ENCODE measurements around the gene NTSR1.

NTSR1 gene

GRCh38 chr20:62695448-62696414 is 12.9 kb upstream of the NTSR1 start:
- DNase-seq, result no peak

GRCh38 chr20:62696434-62696957 is 12.1 kb upstream of the NTSR1 start:
- no peak for DNase-seq

GRCh38 chr20:62696989-62697388 is 11.6 kb upstream of the NTSR1 start:
- DNase-seq, result no peak

- no peak for DNase-seq
These were observed 11.1 kb upstream of the NTSR1 start for GRCh38 chr20:62697468-62697912.

GRCh38 chr20:62698231-62698630 is 10.4 kb upstream of the NTSR1 start:
- DNase-seq, result no peak

GRCh38 chr20:62699296-62699695 is 9.3 kb upstream of the NTSR1 start:
- DNase-seq, result no peak

GRCh38 chr20:62699741-62700140 is 8.9 kb upstream of the NTSR1 start:
- no peak for DNase-seq

GRCh38 chr20:62700261-62700930 is 8.2 kb upstream of the NTSR1 start:
- DNase-seq, result no peak

- no peak for DNase-seq
These were observed 7.2 kb upstream of the NTSR1 start for GRCh38 chr20:62701161-62702012.

GRCh38 chr20:62702013-62702300 is 6.7 kb upstream of the NTSR1 start:
- DNase-seq, result no peak

- DNase-seq, result peak in 1 of 2 donors; percentile 19
These were observed 5.5 kb upstream of the NTSR1 start for GRCh38 chr20:62702895-62703852.

- DNase-seq, result no peak
These were observed 4.8 kb upstream of the NTSR1 start for GRCh38 chr20:62703853-62704228.

- DNase-seq, result no peak
These were observed 4.2 kb upstream of the NTSR1 start for GRCh38 chr20:62704341-62704948.

- no peak for DNase-seq
These were observed 3.0 kb upstream of the NTSR1 start for GRCh38 chr20:62705627-62706026.

GRCh38 chr20:62706344-62706743 is 2.3 kb upstream of the NTSR1 start:
- DNase-seq, result no peak

GRCh38 chr20:62706857-62707256 is 1.8 kb upstream of the NTSR1 start:
- no peak for DNase-seq

GRCh38 chr20:62707276-62707920 is 1.2 kb upstream of the NTSR1 start:
- DNase-seq, result no peak

- no peak for DNase-seq
These were observed 615 bp upstream of the NTSR1 start for GRCh38 chr20:62707921-62708521.

- DNase-seq, result no peak
These were observed 885 bp downstream of the NTSR1 start for GRCh38 chr20:62709537-62709905.

GRCh38 chr20:62710221-62710885 is 1.7 kb downstream of the NTSR1 start:
- DNase-seq, result no peak

Measured in stimulated activated CD4-positive, alpha-beta T cell treated with anti-CD3 and anti-CD28 coated beads, Interleukin-2, amount 100 ng/mL, for 48 hours (primary cell).